HG03095 (cell line): Measurements from ENCODE around the gene RWDD3.

Source experiments
- ATAC-seq: cut with Tn5 transposase; IDR thresholded peaks from one replicate; pipeline ENCODE4 v1.9.1; 2021; ENCODE audit warnings: moderate library complexity; ENCODE audit not compliant: unreplicated experiment

RWDD3 gene

DNA sequence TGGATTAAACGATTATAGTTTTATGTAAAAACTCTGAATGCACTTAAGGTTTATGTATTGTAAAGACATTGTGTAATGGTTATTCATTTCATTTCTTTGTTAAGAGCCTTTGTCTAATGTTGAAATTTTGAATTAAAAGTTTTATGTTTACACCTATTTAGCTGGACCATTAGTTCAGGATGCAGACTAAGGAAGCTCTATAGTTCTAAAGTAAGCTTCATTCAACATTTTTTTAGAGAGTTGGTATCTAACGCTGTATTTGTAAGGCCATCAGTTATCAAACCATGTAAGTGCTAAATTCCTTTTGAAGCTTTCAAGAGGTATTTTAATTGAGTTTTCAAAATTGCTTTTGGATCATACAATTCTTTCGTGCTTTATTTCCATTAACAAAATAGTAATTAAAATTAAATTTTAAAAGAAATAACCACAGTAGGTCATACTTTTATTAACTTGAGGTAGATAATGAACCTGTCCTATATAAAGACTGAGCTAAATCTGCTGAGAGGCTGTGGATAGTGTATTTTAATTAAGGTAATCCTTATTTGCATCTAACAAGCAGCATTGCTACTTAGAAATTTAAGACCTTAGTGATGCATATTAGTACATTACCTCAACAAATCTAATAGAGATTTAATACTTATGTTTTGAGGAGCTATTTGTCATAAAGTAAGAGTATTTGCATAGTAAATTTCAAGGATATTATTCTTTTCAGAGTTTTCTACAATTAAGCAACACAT lies 47.9 kb downstream of the RWDD3 start:
- ATAC-seq = no peak

DNA sequence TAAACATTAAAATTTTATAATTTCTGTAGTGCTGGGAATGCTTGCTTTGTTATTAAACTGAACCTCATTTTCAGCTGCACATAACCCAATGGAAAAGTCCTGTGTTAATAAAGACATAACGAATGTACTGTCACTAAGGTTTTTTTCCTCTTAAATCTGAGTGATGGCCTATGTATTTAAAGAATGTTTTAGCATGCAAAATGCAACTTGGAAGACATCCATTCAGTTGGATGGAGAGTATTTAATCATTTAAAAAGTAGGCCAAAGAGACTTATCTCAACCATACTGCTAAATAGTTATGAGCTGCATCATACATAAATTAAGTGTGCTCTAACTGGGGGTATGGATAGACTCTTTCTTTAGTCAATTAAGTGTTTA lies 48.5 kb downstream of the RWDD3 start:
- no peak for ATAC-seq

DNA sequence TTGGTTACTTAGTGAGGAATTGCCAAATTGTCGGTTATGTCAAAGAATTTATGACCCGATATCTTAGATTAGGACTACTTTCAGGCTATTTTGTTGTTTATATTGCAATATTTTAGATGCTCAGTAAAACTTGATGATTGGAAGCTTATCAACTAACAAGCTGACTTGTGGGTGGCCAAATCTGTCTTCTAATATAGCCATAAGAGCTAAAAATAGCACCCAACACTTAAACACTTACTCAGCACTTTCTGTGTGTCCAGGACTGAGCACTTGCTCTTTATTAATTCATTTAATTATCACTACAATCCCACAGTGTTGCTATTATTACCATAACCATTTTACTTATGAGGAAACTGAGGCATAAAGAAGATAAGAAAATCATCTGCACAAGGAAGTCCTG lies 50.4 kb downstream of the RWDD3 start:
- ATAC-seq = no peak

GRCh38 chr1:95286479-95286878 lies 52.5 kb downstream of the RWDD3 start:
- ATAC-seq = no peak

DNA sequence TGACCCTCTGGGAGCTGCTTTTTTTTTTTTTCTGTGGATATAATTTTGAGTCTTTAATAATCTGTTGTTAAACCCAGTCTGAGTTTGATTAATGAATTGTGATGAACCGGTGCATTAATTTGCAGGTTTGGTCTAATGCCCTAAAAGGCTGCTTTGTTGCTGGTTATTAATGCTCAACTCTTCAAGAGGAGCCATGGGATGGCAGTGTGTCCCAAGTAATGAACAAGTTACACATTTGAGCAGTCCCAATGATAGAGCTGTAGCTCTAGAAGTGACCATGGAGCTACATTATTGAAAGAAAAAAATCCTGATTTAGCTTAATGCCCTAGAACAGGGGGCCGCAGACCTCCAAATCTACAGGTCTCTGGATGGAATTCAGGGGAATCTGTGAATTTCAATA lies 53.1 kb downstream of the RWDD3 start:
- no peak for ATAC-seq

DNA sequence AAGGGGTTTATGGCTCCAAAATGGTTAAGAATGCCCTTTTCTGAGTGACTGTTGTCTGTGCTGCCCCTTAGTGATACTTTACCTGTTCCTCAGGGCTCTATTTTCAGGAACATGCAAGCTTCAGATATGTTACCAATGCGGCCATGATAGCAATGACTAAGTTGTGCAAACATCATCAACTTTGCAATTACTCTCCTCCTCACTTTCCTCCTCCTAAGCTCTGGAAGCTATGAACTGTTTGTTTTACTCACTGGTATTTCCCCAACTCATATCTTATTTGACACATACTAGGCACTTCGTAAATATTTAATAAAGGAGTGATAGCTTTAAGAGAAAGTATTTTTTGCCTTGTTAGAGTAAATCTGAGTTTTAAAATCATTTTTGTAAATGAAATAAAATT lies 53.8 kb downstream of the RWDD3 start:
- ATAC-seq = no peak
